GM19455 (cell line): ENCODE measurements around the gene PRDX1.
"Not testable (repeated sequence)": the region's sequence is repeated elsewhere in the genome, so short reads cannot be mapped to it uniquely, and the experiment has no call there.

Source experiments
- ATAC-seq: cut with Tn5 transposase; IDR thresholded peaks from one replicate; pipeline ENCODE4 v1.9.1; 2021; ENCODE audit not compliant: unreplicated experiment

PRDX1 gene

GRCh38 chr1:45536886-45537285 lies 15.2 kb upstream of the PRDX1 start:
- no peak for ATAC-seq

GRCh38 chr1:45535988-45536766 lies 14.5 kb upstream of the PRDX1 start:
- ATAC-seq: no peak

GRCh38 chr1:45531873-45532272 lies 10.2 kb upstream of the PRDX1 start:
- no peak for ATAC-seq

GRCh38 chr1:45530632-45531135 lies 9.0 kb upstream of the PRDX1 start:
- ATAC-seq: no peak

- no peak for ATAC-seq
These were observed 4.5 kb upstream of the PRDX1 start for GRCh38 chr1:45526135-45526644.

- not testable (repeated sequence) for ATAC-seq
These were observed 2.3 kb upstream of the PRDX1 start for GRCh38 chr1:45523975-45524374.

- not testable (repeated sequence) for ATAC-seq
These were observed 1.8 kb upstream of the PRDX1 start for GRCh38 chr1:45523516-45523915.

- ATAC-seq: no peak
These were observed 830 bp upstream of the PRDX1 start for GRCh38 chr1:45522324-45523104.

- ATAC-seq: not testable (repeated sequence)
These were observed 1.9 kb downstream of the PRDX1 start for GRCh38 chr1:45519774-45520173.

- no peak for ATAC-seq
These were observed 2.8 kb downstream of the PRDX1 start for GRCh38 chr1:45518910-45519309.

GRCh38 chr1:45518366-45518765 lies 3.3 kb downstream of the PRDX1 start:
- ATAC-seq: not testable (repeated sequence)

- no peak for ATAC-seq
These were observed 5.2 kb downstream of the PRDX1 start for GRCh38 chr1:45516465-45516864.

GRCh38 chr1:45516036-45516435 lies 5.6 kb downstream of the PRDX1 start:
- ATAC-seq: no peak

- ATAC-seq: not testable (repeated sequence)
These were observed 8.0 kb downstream of the PRDX1 start for GRCh38 chr1:45513532-45514260.

- ATAC-seq: no peak
These were observed 9.0 kb downstream of the PRDX1 start for GRCh38 chr1:45512641-45513054.

- ATAC-seq: no peak
These were observed 10.6 kb downstream of the PRDX1 start for GRCh38 chr1:45510972-45511527.

GRCh38 chr1:45510036-45510971 lies 11.4 kb downstream of the PRDX1 start:
- no peak for ATAC-seq

- no peak for ATAC-seq
These were observed 13.2 kb downstream of the PRDX1 start for GRCh38 chr1:45508295-45509151.

- ATAC-seq: no peak
These were observed 13.8 kb downstream of the PRDX1 start for GRCh38 chr1:45507893-45508292.
